Measurements from ENCODE around the gene B3GNT5. TPM values are rescaled to one million over a fixed set of nuclear protein-coding genes. Genes with fewer than 3 reads are reported as not detected.

The B3GNT5 gene
- polyA plus RNA-seq, 3 donors, result 14.1 to 17.7 (median 14.2) TPM

DNA sequence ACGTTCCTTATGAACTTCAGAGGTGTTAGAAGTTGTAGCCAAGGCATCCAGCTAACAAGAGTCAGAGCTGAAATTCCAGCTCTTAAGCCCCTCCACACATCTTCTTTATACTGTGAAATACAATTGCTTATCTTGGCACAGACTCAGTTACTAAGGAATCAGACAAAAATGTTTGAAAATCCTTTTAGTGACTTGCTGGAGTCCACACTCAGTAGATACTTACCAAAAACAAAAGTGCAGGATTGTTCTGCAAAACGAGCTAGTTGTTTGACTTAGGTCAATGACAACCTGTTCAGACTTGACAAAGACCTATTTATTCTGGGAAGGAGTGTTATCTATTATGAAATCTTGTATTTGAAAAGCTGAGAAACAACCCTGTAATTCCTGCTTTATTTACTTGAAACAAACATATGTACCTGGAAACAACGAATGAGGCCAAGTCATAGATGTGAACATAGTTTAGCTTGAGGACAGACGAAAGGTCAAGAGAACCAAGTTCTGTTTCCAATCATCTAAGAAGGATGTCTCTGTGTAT, 38.5 kb downstream of the B3GNT5 start:
- peaks cover 0 to 2% of the 10 kb centered on the region in 2 donors for H3K36me3 Mint-ChIP-seq
- no peak overlapping the region for H2AFZ ChIP-seq (ENCODE audit: insufficient read depth, low read depth, low read length, poor library complexity, severe bottlenecking)
- H3K4me3 ChIP-seq (replicated peaks in 1 of 3; ENCODE audit: low read depth in 2 of 3, low read length in 3 of 3), result no peak overlapping the region
- H3K36me3 ChIP-seq (replicated peaks in 1 of 2; ENCODE audit: control insufficient read depth in 1 of 2, insufficient read depth in 2 of 2, low read length in 2 of 2), result no peaks in the 10 kb centered on the region
- H3K4me2 ChIP-seq (replicated peaks; ENCODE audit: extremely low read depth, low read length, poor library complexity, severe bottlenecking), result no peak overlapping the region
- H3K27me3 Mint-ChIP-seq (ENCODE audit: low read depth in 3 of 3), result peaks cover 0 to 1% (median 0%) of the 10 kb centered on the region in 3 donors
- H4K20me1 ChIP-seq (ENCODE audit: insufficient read depth, low read length), result no peaks in the 10 kb centered on the region
- intact Hi-C loops (cut with micrococcal nuclease), result loop anchor here in 1 of 2 donors (10.0 kb wide), 1 partner anchor 93 kb away; no protein-coding TSS in a partner anchor
- H3K9me3 ChIP-seq (replicated peaks in 1 of 2; ENCODE audit: control insufficient read depth in 1 of 2, insufficient read depth in 1 of 2, low read length in 2 of 2), result no peaks in the 10 kb centered on the region
- no peak overlapping the region for H3K4me3 Mint-ChIP-seq
- peak overlapping the region in 1 of 7 donors; percentile 0 for H3K27ac Mint-ChIP-seq
- TF ChIP-seq CTCF (IDR thresholded peaks at IDR 0.05), result no peak
- no peak overlapping the region for H3K9ac ChIP-seq (ENCODE audit: insufficient read depth, low read length, poor library complexity, severe bottlenecking)
- peaks cover 31% of the 10 kb centered on the region for H3K4me1 Mint-ChIP-seq
- H3K27me3 ChIP-seq (ENCODE audit: control insufficient read depth in 2 of 2, insufficient read depth in 2 of 2, low read length in 2 of 2), result no peaks in the 10 kb centered on the region
- no peak for DNase-seq
- no peaks in the 10 kb centered on the region for H3K79me2 ChIP-seq (ENCODE audit: insufficient read depth, low read length)
- no peak overlapping the region for H3K27ac ChIP-seq (ENCODE audit: low read depth in 1 of 2, low read length in 2 of 2)
- 100% methylated on average over 1 of the region's 4 CpGs for WGBS (ENCODE audit: insufficient coverage)
- H3K9me3 Mint-ChIP-seq, result peaks cover 0 to 6% (median 1%) of the 10 kb centered on the region in 7 donors
- H3K4me1 ChIP-seq (ENCODE audit: control insufficient read depth in 1 of 2, insufficient read depth in 2 of 2, low read length in 2 of 2), result peaks cover 28 to 29% of the 10 kb centered on the region in 2 donors

DNA sequence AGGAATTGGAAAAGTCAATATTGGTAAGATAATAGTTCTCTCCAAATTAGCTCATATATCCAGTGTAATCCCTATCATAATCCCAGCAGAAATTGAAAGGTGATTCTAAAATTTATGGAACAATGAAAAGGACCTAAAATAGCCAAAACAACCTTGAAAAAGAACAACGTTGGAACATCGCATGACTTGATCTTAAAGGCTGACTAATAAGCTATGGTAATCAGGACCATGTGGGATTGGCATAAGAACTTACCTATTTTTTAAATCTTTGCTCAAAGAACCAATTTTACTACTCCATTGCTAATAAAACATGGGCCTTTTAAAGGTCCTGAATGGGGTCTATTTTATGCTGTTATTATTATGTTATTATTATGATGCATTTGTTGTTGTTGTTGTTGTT, 40.9 kb downstream of the B3GNT5 start:
- Histone ChIP-seq H3K27ac (ENCODE audit: low read depth in 1 of 2, low read length in 2 of 2) (no peak overlapping the region), H3K4me2 (replicated peaks; ENCODE audit: extremely low read depth, low read length, poor library complexity, severe bottlenecking) (no peak overlapping the region), H4K20me1 (ENCODE audit: insufficient read depth, low read length) (no peaks in the 10 kb centered on the region), H3K9me3 (replicated peaks in 1 of 2; ENCODE audit: control insufficient read depth in 1 of 2, insufficient read depth in 1 of 2, low read length in 2 of 2) (no peaks in the 10 kb centered on the region), H3K4me3 (replicated peaks in 1 of 3; ENCODE audit: low read depth in 2 of 3, low read length in 3 of 3) (no peak overlapping the region), H3K4me1 (ENCODE audit: control insufficient read depth in 1 of 2, insufficient read depth in 2 of 2, low read length in 2 of 2) (peaks cover 33 to 37% of the 10 kb centered on the region in 2 donors), H3K27me3 (ENCODE audit: control insufficient read depth in 2 of 2, insufficient read depth in 2 of 2, low read length in 2 of 2) (no peaks in the 10 kb centered on the region), H3K79me2 (ENCODE audit: insufficient read depth, low read length) (no peaks in the 10 kb centered on the region), H3K36me3 (replicated peaks in 1 of 2; ENCODE audit: control insufficient read depth in 1 of 2, insufficient read depth in 2 of 2, low read length in 2 of 2) (no peaks in the 10 kb centered on the region), H2AFZ (ENCODE audit: insufficient read depth, low read depth, low read length, poor library complexity, severe bottlenecking) (no peak overlapping the region), H3K9ac (ENCODE audit: insufficient read depth, low read length, poor library complexity, severe bottlenecking) (no peak overlapping the region)
- Mint-ChIP-seq H3K4me1 (peaks cover 34% of the 10 kb centered on the region), H3K9me3 (peaks cover 0 to 8% (median 1%) of the 10 kb centered on the region in 7 donors), H3K4me3 (no peak overlapping the region), H3K27ac (no peak overlapping the region), H3K27me3 (ENCODE audit: low read depth in 3 of 3) (peaks cover 0 to 1% (median 0%) of the 10 kb centered on the region in 3 donors), H3K36me3 (no peaks in the 10 kb centered on the region)
- no peak for TF ChIP-seq CTCF (IDR thresholded peaks at IDR 0.05)
- 100% methylated on average over 2 of the region's 2 CpGs for WGBS (ENCODE audit: insufficient coverage)
- intact Hi-C loops (cut with micrococcal nuclease), result loop anchor here in 1 of 2 donors (10.0 kb wide), 1 partner anchor 91 kb away; no protein-coding TSS in a partner anchor
- no peak for DNase-seq

All from CD14-positive monocyte (primary cell).